Suppressor macrophage treated with lipopolysaccharide for 4 hours (primary cell): ENCODE measurements around the gene KIFC3.
"Not testable (repeated sequence)": the region's sequence is repeated elsewhere in the genome, so short reads cannot be mapped to it uniquely, and the experiment has no call there.

Experiments used
- DNase-seq: peaks from one replicate; pipeline ENCODE4 v3.0.0-alpha.2; 2020

Gene KIFC3

DNA sequence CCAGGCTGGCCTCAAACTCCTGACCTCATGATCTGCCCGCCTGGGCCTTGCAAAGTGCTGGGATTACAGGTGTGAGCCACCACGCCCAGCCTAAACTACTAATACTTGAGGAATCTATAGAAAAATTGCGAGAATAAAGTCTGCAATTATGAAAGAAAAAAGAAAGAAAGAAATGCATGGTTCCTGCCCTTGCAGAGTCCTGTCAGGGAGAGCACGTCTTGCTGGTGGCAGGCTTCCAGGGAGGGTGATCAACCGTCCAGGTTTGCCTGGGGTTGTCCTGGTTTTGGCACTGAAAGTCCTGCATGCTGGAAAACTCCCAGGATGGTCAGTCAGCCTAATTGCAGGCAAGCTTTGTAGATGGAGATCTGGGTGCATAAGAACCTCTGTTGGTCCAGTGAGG, 21.5 kb upstream of the KIFC3 start:
- no peak for DNase-seq

DNA sequence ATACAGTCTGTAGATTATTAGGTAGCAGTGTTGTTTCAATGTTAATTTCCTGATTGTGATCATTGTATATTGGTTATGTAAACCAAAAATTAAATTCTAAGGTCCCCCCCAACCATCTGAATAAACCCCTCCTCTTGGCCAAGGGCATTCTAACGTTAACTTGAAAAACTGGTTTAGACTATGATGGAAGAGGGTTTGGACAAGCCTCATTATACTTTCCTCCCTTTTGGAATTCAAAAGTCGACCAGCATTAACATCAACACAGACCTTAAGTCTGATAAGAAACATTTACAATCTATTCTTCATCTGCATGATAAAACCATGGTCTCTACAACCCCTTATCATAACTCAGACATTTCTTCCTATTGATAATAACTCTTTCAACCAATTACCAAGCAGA, 20.6 kb upstream of the KIFC3 start:
- DNase-seq: no peak

DNA sequence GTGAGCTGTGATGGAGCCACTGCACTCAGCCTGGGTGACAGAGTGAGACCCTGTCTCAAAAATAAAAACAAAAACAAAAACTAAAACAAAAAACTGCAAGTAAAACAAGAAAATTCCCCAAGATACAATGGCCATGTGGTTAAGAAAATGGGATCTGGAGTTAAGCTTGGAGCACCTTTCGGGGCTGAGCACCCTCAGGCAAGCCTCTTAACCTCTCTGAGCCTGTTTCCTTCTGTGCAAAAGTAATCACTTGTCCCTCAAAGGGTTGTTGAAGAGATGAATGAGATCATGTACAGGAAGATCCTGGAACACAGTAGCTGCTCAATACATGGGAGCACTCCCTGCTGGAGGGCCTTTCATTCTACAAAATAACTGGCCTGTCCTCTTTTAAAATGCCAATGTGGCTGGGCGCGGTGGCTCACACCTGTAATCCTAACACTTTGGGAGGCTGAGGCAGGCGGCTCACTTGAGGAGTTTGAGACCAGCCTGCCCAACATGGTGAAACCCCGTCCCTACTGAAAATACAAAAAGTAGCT, 19.8 kb upstream of the KIFC3 start:
- no peak for DNase-seq

DNA sequence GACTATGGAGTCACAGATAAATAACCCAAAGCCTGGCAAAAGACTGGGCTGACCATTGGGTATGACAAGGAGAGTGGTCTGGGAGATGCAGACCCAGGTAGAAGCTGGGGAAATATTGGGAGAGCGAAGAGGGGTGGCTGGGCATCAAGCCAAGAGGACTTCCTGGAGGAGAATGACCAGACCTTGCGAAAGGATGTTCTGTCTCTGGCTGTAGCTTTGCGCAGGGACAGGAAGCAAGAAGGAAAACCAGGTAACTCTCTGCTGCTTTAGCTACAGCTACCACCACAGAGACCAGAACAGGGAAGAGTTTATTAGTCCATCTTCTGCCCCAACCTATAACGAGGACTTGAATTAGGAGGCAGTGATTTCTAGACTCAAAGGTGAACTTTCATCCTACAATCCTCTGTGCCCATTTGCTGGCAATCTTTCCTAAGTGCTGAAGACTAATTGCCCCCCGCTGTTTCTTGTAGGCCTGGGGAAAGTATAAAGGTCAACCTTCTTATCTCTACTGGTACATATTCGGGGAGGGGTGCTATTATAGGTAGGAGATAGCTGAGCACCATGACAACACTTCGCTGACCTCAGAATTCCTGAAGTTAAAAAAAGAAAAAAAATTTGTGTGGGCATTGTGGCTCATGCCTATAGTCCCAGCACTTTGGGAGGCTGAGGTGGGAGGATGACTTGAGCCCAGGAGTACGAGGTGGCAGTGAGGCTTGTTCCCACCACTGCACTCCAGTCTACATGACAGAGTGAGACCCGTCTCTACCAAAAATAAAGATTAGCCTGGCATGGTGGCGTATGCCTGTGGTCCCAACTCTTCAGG, 19.1 kb upstream of the KIFC3 start:
- DNase-seq: peak; percentile 19

DNA sequence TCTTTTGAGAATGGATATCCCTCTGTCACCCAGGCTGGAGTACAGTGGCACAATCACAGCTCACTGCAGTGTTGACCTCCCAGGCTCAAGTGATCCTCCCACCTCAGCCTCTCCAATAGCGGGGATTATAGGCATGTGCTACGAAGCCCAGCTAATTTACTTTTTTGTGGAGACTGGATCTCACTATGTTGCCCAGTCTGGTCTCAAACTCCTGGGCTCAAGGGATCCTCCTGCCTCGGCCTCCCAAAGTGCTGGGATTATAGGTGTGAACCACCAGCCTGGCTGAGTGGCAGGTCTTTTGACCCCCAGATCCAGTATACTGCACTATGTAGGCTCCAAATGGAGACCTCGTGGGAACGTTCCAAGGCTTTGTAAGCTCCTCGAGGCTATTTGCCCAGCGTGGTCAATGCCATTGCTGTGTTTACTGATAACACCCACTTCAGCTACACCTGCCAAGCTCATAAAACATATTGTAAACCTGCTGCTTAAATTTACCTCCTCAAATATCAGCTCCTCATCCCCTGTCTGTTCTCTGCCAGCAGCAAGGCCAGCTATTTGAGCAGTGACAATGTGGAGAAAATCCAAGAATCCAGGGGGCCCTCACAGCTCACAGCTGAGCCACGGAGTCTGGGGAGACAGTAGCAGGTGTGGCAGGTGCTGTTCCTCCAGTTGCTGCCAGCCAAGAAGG, 16.2 kb upstream of the KIFC3 start:
- no peak for DNase-seq

DNA sequence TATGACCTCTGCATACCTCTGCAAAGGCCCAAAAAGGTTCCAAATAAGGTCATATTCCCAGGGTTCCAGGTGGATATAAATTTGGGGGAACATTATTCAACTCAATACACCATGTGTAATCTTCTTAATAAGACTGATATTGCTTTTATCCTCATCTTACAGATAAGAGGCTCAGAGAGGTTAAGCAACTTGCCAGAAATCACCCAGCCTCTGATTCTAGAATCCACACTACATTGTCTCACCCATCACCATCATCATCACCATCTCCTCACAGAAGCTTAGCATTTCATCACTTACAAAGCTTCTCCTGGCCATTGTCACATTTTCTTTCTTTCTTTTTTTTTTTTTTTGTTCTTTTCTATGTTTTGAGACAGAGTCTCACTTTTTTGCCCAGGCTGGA, 15.4 kb upstream of the KIFC3 start:
- DNase-seq: no peak

DNA sequence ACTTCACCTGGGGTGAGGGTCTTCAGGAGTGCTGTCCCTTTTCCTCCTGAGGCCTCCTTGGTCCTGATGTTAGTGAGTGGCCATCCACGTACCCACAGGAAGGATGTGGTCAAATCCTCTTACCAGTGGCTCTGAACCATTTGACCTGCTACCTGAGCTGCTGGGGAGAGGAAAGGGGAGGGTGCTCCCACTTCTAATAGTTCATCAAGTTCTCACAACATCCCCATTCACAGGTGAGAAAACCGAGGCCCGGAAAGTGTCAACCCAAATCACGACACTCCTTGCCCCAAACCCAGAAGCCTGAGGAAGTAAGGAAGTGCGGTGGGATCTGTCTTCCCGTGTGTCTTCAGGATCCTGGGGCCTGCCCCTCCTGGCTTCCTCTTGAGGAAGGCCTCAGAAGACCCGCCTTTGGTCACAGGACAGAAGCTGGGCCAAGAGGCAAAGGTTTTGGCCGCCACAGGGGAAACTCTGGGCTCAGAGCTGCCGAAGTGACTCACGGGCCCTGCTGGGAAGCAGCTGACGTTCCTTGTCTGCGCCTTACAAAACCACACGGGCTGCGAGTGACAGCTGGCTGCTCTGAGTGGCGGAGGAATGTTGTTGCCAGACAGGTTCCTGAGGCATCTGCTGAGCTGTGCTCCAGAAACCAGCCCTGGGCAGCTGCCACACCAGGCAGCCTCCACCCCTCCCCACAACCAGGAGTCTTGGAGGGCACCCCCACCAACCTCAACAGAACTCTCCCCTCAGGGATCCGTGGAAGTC, 13.9 kb upstream of the KIFC3 start:
- peak; percentile 97 for DNase-seq

DNA sequence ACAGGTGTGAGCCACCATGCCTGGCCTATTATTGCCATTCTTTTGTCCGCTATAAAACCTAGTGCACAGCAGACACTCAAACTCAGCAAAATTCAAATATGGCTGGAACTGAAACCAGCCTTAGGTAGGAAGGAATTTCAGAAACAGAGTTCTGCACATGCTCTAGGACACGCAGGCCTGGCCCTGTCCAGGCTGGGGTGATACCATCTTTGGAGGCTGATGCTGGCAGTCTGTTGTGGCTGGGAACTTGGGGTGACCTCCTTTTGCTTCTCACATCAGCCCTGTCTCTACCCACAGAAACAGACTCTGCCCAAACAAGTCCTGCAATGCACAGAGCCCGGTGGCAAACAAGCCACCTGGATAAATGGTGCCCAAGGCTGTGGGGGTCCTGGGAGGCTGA, 12.6 kb upstream of the KIFC3 start:
- no peak for DNase-seq

DNA sequence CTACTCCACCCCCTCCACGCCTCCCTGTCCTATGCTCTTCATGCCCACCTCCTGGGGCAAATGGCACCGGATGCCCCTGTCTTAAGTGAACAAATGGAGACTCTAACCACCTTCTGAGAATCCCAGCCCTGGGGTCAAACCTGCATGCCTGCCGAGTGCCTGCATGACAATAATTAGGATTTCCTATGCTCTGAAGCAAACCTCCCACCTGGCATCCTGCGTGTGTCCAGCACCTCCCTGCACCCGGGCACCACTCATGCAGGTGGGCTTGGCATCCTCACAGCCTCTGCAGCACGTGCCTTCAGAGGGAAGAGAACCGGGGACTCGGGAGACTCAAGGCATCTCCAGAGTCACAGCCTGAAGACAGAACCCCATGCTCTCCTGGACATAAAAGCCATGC, 11.2 kb upstream of the KIFC3 start:
- no peak for DNase-seq

DNA sequence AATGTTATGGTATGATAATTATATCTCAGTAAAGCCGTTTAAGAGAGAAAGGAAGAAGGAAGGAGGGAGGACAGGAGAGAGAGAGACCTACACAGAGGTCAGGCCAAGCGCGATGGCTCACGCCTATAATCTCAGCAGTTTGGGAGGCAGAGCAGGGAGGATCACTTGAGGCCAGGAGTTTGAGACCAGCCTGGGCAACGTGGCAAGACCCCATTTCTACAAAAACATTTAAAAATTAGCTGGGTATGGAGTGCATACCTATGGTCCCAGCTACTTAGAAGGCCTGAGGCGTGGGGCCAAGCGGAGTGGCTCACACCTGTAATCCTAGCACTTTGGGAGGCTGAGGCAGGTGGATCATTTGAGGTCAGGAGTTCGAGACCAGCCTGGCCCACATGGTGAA, 9.0 kb upstream of the KIFC3 start:
- not testable (repeated sequence) for DNase-seq

DNA sequence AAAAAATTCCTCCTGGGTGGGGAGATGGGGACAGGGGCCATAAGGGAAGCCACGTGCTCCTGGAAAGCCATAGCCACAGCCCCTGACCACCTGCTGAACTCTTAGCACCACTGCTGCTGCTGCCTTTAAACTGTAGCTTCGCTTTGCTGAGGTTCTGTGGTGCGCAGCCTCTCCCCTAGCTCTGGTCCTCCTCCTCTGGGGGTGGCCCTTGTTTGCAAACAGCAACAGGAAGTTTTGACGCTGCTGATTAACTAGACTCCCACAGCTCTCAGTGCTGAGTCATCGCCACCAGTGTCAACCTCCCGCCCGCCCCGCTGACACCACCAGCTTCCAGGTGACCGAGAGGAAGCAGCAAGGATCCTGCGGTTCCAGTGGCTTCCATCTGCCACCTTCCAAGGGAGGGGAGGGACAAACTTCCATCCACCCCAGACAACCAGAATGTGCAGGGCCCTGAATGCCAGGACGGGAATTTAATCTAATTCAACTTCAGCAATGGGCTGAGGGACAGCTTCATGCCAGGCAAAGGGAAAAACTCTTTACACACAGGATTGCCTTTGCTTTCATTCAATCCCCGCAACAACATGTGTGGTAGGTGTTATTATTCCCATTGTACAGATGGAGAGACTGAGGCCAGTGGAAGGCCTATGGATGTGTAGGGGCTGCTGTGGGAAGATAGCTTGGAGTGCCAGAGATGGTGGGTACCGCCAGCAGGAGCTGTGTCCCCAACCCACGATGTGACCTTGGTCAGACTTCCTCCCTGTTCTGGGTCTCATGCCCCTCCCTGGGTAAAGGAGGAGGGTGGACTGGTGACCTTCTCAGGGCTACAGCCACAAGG, 8.1 kb upstream of the KIFC3 start:
- peak; percentile 96 for DNase-seq

DNA sequence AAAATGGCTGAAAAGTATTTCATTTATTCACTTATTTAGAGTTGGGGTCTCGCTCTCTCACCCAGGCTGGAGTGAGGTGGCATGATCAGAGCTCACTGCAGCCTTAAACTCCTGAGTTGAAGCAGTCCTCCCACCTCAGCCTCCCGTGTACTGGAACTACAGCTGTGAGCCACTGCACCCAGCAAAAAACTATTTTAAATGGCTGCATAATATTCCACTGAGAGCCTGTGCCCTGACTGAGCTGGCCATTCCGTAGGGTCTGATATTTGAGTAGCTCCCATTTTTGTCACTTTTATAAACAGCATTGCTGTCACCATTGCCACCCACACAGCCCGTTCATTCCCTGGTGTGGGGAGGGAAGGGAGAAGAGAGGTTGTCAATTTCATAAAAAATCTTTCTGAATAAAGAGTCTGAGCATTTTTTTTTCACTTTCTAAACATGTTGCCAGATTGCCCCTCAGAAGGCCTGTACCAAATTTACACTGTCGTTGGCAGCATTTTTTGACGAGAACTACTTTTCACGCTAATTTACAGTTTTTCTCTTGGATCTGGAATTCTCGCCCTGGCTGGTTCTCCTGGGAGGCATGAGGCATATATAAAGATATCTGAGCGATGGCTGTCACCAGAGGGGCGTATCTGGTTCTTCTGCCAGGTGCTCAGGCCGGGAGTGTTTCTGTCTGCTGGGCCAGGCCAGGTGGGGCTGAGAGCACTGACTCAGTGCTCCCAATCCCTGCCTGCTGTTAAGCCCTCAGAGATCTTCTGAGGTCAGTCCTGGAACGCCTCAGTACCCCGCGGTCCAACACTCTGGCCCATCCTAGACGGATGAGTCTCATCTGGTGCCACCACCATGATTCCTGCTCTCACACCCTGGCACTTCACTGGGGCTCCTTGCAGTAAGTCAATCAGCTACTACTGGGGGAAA, 7.2 kb upstream of the KIFC3 start:
- DNase-seq: peak; percentile 62

DNA sequence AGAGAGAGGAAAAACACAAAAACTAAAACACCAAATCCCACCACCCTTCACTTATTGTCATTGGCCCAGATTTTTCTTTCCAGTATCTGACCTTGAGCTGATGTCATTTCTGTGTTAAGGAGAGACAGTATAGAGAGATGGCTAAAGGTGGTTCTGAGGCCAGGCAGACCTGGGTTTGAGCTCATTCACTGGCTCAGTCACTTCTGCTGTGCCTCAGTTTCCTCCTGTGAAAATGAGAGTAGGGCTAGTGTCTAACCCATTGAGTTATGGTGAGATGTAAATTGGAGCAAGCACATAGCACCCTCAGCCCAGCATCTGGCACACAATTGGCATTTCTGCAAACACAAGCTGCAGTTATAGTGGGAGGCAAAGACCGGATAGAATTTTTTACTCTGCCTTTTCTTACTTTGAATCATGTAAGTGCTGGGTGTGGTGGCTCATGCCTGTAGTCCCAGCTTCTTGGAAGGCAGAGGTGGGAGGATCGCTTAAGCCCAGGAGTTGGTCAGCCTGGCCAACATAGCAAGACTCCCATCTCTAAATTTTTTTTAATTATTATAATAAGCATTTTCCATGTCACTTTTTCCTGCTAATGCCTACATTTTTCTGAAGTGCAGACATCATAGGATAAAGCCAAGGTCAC, 6.4 kb upstream of the KIFC3 start:
- no peak for DNase-seq

DNA sequence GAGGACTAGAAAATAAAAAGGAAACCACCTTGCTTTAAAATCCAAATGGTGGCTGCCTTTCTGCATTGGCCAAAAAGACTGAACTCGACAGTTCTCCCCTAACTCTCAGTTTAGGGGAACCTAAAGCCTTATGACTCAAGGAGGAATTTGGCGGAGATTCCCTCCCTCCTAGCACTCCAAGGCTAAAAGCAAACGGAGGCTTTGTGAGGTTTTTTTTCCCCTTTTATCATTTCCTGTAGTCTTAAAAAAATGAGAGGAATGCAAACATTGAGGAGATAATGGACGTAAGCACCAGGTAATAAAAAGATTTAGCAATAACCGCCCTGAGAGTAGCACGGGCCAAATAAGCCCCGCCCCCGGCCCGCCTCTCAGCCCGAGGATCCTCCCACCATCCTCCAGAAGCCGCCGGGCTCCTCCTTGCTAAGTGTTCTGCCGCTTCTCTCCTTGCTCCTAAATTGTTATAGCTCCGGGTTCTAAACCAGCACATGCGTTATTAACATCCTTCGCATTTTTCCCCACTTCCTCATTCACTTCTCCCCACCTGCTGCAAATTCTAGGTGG, 5.8 kb upstream of the KIFC3 start:
- peak; percentile 85 for DNase-seq

DNA sequence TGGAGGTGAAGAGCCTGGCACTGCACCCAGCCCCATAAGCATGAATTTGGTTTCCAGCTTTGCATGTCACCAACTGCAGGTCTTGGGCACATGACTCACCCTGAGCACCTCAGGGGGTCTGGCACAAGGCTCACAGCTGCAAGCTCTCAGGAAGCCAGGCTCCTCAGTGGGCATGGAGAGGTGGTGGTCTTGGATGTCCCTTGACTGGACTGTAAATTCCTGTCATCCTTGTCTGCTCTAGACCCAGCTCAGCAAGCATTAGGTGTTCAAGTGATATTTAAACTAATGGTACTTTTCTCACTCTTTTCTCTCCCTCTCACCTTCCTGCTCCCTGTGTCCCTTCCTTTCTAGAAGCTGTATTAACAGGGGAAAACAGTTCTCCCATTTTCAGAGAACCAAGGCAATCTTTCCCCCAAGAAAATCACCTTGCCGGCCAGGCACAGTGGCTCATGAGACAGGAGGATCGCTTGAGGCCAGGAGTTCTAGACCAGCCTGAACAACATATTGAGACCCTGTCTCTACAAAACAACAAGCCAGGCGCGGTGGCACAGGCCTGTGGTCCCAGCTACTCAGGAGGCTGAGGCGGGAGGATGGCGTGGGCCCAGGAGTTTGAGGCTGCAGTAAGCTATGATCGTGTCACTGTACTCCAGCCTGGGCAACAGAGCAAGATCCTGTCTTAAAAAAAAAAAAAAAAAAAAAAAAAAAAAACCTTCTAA, 5.1 kb upstream of the KIFC3 start:
- DNase-seq: no peak

DNA sequence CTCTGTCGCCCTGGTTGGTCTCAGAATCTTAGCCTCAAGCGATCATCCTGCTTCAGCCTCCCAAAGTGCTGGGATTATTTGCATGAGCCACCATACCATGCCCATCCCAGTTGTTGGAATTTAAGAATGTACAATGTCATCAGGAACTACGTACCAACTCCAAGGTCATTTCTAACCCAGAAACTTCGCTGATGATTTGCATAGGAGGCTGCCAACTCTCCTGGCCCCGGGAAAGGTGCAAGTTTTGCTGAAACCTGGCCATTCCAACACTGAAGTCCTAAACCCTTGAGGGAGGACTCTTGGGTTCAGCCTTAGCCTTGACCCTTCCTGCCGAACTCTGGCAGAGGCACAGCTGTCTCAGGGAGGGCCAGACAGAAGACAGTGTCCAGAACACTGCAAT, 2.9 kb upstream of the KIFC3 start:
- DNase-seq: no peak

DNA sequence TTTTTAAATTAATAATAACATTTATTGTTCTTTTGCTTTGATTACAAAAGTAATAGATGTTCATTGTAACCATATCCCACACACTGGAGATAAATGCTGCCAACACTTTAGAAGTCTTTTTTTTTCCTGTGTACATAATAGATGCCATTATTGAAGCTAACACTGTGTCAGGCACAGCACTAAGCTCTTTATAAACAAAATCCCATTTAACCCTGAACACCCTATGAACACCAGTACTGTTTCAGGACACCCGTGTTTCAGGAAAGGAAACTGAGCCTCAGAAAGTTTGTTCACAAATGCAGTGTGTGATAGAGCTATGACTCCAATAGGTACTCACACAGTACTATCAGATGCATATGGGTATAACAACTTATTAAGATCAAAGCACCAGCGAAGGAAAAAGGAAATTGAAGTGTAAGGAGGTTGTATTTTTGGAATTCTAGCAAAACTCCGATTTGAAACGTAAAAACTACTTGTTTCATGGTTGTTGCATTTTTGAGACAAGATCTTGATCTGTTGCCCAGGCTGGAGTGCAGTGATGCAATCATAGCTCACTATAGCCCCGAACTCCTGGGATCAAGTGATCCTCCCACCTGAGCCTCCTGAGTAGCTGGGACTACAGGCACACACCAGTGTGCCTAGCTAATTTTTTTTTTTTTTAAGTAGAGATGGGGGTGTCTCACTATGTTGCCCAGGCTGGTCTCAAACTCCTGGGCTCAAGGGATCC, 2.0 kb upstream of the KIFC3 start:
- DNase-seq: no peak

DNA sequence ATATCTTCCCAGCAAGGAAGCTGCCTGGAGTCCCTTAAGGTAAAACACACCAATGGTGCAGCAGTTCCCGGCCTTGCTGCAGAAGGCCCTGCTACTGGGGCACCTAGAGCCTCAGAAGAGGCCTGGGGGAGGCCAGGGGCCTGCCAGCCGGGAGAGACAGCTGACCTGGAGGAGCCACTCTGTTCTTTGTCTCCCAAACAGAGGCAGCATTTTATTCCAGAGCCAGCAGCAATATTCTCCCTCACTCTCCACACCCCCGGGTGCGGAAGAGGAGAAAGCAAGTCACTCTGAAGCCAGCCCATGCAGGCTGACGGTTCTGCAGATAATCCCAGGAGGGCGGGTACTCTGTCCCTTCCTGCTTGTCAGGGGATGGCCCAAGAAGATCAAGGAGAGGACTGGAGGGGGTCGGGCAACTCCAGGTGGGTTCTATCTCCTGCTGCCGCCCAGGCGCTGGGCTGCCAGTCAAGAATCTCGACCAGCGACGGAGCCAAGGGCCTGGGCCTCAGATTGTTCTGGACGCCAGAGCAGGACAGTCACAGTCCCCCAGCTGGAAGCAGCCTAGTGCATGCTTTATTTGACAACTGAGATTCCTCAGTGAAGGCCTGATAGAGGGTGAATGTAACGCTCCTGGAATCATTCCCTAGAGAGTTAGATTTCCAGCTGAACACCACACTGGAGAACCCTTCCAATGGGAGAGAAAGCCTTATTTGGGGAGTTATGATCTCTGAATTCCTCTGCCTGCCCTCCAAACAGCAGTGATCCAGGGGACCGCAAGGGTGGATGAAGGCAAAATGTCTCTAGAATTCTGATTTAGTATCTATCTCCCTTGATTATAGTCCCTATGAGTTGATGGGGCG, 1.1 kb upstream of the KIFC3 start:
- no peak for DNase-seq
